Measurements from ENCODE around the gene PLA2G7. TPM values are rescaled to one million over a fixed set of nuclear protein-coding genes. Genes with fewer than 3 reads are reported as not detected.

Gene PLA2G7
- polyA plus RNA-seq, 1 donor, result 2.6 TPM

- no peak for DNase-seq
Observed at GRCh38 chr6:46688966-46689335, 46.2 kb downstream of the PLA2G7 start.

- no peak for DNase-seq
Observed at GRCh38 chr6:46688117-46688965, 46.8 kb downstream of the PLA2G7 start.

- DNase-seq, result no peak
Observed at GRCh38 chr6:46687619-46688097, 47.5 kb downstream of the PLA2G7 start, which contains the start of gene TDRD6. Gene TDRD6 (plus strand): TSS chr6:46687885. CDS start chr6:46688129, 244 bp downstream.

GRCh38 chr6:46684771-46685170 is 50.4 kb downstream of the PLA2G7 start:
- DNase-seq, result no peak

- DNase-seq, result no peak
Observed at GRCh38 chr6:46677314-46677654, 57.9 kb downstream of the PLA2G7 start.

GRCh38 chr6:46676604-46677313 is 58.4 kb downstream of the PLA2G7 start:
- DNase-seq, result no peak

GRCh38 chr6:46674410-46674809 is 60.8 kb downstream of the PLA2G7 start:
- no peak for DNase-seq

- DNase-seq, result no peak
Observed at GRCh38 chr6:46667377-46667776, 67.8 kb downstream of the PLA2G7 start.

- DNase-seq, result no peak
Observed at GRCh38 chr6:46661483-46661882, 73.7 kb downstream of the PLA2G7 start.

- DNase-seq, result no peak
Observed at GRCh38 chr6:46657642-46658041, 77.5 kb downstream of the PLA2G7 start.

- DNase-seq, result no peak
Observed at GRCh38 chr6:46655803-46656202, 79.4 kb downstream of the PLA2G7 start.

Other genes with a start within 250 kb of the PLA2G7 start
- 22.5 TPM for gene RCAN2, start 243.9 kb downstream of the PLA2G7 start, polyA plus RNA-seq (ENCODE audit: insufficient read length)
- gene CYP39A1, start 82.6 kb downstream of the PLA2G7 start, polyA plus RNA-seq (ENCODE audit: insufficient read length), result 6.8 TPM
- 69.6 TPM for gene SLC25A27, start 82.4 kb downstream of the PLA2G7 start, polyA plus RNA-seq (ENCODE audit: insufficient read length)
- 3.2 TPM for gene TDRD6, start 47.5 kb downstream of the PLA2G7 start, polyA plus RNA-seq (ENCODE audit: insufficient read length)
- gene ANKRD66, start 11.6 kb upstream of the PLA2G7 start, polyA plus RNA-seq (ENCODE audit: insufficient read length), result not detected
- gene MEP1A, start 58.0 kb upstream of the PLA2G7 start, polyA plus RNA-seq (ENCODE audit: insufficient read length), result not detected
- 25.5 TPM for gene ADGRF5, start 186.6 kb upstream of the PLA2G7 start, polyA plus RNA-seq (ENCODE audit: insufficient read length)